Mesangial cell (primary cell): ENCODE data around the gene MRPS22. TPM values are rescaled to one million over a fixed set of nuclear protein-coding genes. Genes with fewer than 3 reads are reported as not detected.

ENCODE experiments used
- total RNA-seq: library from RNA; depleted of rRNA; stranded (reverse); fragments of >200 nt; gene quantifications from 2 replicates; pipeline ENCODE4 v1.2.3, GENCODE V29; 2015

Gene MRPS22
- total RNA-seq, result 42.7 and 55.6 TPM in 2 replicates

DNA sequence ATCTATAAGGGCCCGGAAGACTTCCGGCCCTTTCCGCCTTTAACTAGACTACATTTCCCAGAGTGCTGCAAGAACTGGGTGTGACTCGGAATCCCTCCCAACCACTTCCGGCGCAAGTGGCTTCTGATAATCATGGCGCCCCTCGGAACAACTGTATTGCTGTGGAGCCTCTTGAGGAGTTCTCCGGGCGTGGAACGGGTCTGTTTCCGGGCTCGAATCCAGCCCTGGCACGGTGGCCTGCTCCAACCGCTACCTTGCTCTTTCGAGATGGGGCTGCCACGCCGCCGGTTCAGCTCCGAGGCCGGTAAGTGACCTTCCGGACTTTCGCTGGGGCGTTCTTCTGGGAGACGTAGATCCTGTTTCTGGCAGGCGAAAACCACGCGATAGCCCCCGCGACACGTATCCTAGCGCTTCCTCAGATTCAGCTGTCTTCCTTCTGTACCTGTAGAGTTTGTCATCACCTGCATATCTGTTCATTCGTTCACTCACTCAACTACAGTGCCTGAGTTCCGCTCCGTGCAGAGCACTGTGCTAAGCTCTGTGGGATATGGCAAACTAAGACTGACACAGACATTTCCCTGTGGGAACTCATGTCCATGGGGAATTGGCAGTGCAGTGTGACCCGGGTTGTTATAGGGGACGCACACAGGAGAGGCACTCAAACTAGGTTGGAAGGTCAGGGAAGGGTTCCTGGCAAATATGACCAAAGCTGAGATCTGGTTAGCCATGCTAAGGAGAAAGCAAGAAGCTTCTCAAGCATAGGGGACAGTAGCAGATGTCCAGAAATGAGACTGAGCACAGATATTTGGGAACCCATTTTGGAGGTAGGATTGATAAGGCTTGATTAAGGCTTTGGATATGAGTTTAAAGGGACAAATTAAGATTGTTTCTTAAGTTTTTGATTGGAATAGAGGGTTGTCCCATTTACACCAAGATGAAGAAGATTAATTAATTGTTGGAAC, at the start of gene MRPS22:
Gene MRPS22 (plus strand): TSS at position 126 of the 962 bp plus-strand sequence. CDS start 7 bp downstream, at position 133.

DNA sequence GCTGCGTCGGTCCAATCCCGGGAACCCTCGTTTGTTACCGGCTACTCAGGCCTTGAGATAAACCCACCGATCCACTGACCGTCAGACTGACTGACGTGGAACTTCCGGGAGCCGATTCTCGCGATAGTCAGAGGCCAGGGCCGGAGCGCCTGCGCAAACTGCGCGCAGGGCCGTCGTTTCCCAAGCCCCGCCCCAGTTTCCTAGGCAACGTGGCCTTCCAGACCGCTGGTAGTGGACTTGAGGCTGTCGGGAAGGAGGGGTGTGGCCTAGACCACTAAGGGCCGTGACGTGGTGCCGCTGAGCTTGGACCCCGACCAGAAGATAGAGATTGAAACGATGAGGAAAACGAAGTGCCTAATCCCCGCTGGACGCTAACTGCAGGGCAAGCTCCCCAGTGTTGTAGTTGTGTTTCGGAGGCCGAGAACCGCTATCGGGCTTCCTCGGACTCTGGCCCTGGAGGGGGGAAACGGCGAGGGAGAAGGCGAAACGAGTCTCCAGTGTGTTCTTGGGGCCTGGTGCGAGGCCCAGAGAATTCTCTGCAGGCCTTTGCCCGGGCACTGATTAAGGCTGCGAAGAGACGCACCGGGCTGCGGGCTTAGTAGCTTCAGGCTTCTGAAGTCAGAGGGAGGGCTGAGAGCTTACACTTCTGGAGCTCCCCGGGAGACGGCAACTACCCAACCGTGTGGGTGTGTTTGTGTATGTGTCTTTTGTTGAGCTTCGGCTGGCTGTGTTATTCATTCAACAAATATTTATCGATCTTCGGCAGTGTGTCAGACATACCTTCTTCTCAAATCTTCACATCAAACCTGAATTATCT, 45.9 kb downstream of the MRPS22 start, which contains the start of gene COPB2:
Gene COPB2 (minus strand): TSS at position 96 of the 817 bp plus-strand sequence. CDS start 97 bp downstream, outside the sequence.

Other genes with a start within 250 kb of the MRPS22 start
- 61.0 and 91.1 TPM in 2 replicates for gene COPB2, start 45.6 kb downstream of the MRPS22 start, total RNA-seq
- not detected in 2 replicates for gene RBP2, start 132.5 kb downstream of the MRPS22 start, total RNA-seq
- 174 and 326 TPM in 2 replicates for gene RBP1, start 195.7 kb downstream of the MRPS22 start, total RNA-seq